ENCODE measurements around the gene DBT. TPM values are rescaled to one million over a fixed set of nuclear protein-coding genes. Genes with fewer than 3 reads are reported as not detected.
"Not testable (repeated sequence)": the region's sequence is repeated elsewhere in the genome, so short reads cannot be mapped to it uniquely, and the experiment has no call there.

DBT gene
- total and polyA plus RNA-seq, 7 experiments from 2014 or later, result 6.4 to 18.4 (median 9.6) TPM

GRCh38 chr1:100233566-100233965 is 16.1 kb downstream of the DBT start:
- DNase-seq; ATAC-seq; H3K4me3 ChIP-seq (ENCODE audit: low read length); H3K27me3 ChIP-seq (ENCODE audit: control insufficient read depth in 2 of 2, insufficient read depth in 2 of 2, low read length in 2 of 2); CTCF ChIA-PET; H3K27me3 Mint-ChIP-seq; H3K9me3 Mint-ChIP-seq; POLR2A ChIA-PET; H3K27ac ChIP-seq (ENCODE audit: low read depth, low read length); H3K4me1 ChIP-seq (ENCODE audit: control insufficient read depth in 2 of 2, insufficient read depth in 2 of 2, low read length in 2 of 2); H3K9me3 ChIP-seq (ENCODE audit: control insufficient read depth in 2 of 3, low read length in 3 of 3); H3K4me3 Mint-ChIP-seq: not testable (repeated sequence)
- peaks cover 0 to 54% (median 29%) of the 10 kb centered on the region in 5 donors for H3K36me3 Mint-ChIP-seq
- H3K27ac Mint-ChIP-seq, result peak overlapping the region in 1 of 9 donors; percentile 7
- peaks cover 3 to 14% (median 5%) of the 10 kb centered on the region in 7 donors for H3K4me1 Mint-ChIP-seq
- intact Hi-C loops (cut with micrococcal nuclease), result loop anchor here in 1 of 2 donors (5.0 kb wide), 2 partner anchors 34 to 224 kb away; partner anchors contain the start of gene RTCA
- peaks cover 0 to 57% (median 0%) of the 10 kb centered on the region in 3 experiments for H3K36me3 ChIP-seq (ENCODE audit: control insufficient read depth in 2 of 3, insufficient read depth in 3 of 3, low read length in 3 of 3)

GRCh38 chr1:100232156-100232555 is 17.5 kb downstream of the DBT start:
- H3K27me3 Mint-ChIP-seq, result no peaks in the 10 kb centered on the region
- peaks cover 0 to 12% (median 3%) of the 10 kb centered on the region in 7 donors for H3K4me1 Mint-ChIP-seq
- DNase-seq, result no peak
- H3K4me3 ChIP-seq (ENCODE audit: low read length), result no peak overlapping the region
- peaks cover 0 to 59% (median 0%) of the 10 kb centered on the region in 3 experiments for H3K36me3 ChIP-seq (ENCODE audit: control insufficient read depth in 2 of 3, insufficient read depth in 3 of 3, low read length in 3 of 3)
- H3K4me3 Mint-ChIP-seq, result no peak overlapping the region
- no peak overlapping the region for H3K27ac Mint-ChIP-seq
- no peak for ATAC-seq
- ChIA-PET POLR2A (no interaction called here), CTCF (no interaction called here)
- peaks cover 4 to 57% (median 29%) of the 10 kb centered on the region in 5 donors for H3K36me3 Mint-ChIP-seq
- no peaks in the 10 kb centered on the region for H3K4me1 ChIP-seq (ENCODE audit: control insufficient read depth in 2 of 2, insufficient read depth in 2 of 2, low read length in 2 of 2)
- intact Hi-C loops (cut with micrococcal nuclease), result loop anchor here in 1 of 2 donors (5.0 kb wide), 2 partner anchors 35 to 225 kb away; partner anchors contain the start of gene RTCA
- H3K9me3 ChIP-seq (ENCODE audit: control insufficient read depth in 2 of 3, low read length in 3 of 3), result no peaks in the 10 kb centered on the region
- H3K27me3 ChIP-seq (ENCODE audit: control insufficient read depth in 2 of 2, insufficient read depth in 2 of 2, low read length in 2 of 2), result no peaks in the 10 kb centered on the region
- H3K9me3 Mint-ChIP-seq, result no peaks in the 10 kb centered on the region
- H3K27ac ChIP-seq (ENCODE audit: low read depth, low read length), result no peak overlapping the region

GRCh38 chr1:100231721-100232120 is 17.9 kb downstream of the DBT start:
- intact Hi-C loops (cut with micrococcal nuclease), result loop anchor here in 1 of 2 donors (5.0 kb wide), 2 partner anchors 36 to 226 kb away; partner anchors contain the start of gene RTCA
- no peaks in the 10 kb centered on the region for H3K9me3 Mint-ChIP-seq
- peaks cover 0 to 11% (median 2%) of the 10 kb centered on the region in 7 donors for H3K4me1 Mint-ChIP-seq

GRCh38 chr1:100230765-100231164 is 18.9 kb downstream of the DBT start:
- POLR2A ChIA-PET, result no interaction called here
- ATAC-seq, result no peak
- Mint-ChIP-seq H3K27me3 (no peaks in the 10 kb centered on the region), H3K9me3 (no peaks in the 10 kb centered on the region), H3K4me3 (no peak overlapping the region), H3K27ac (no peak overlapping the region), H3K36me3 (peaks cover 4 to 52% (median 28%) of the 10 kb centered on the region in 5 donors), H3K4me1 (peaks cover 0 to 5% (median 0%) of the 10 kb centered on the region in 7 donors)
- Histone ChIP-seq H3K36me3 (ENCODE audit: control insufficient read depth in 2 of 3, insufficient read depth in 3 of 3, low read length in 3 of 3) (peaks cover 0 to 50% (median 0%) of the 10 kb centered on the region in 3 experiments), H3K27me3 (ENCODE audit: control insufficient read depth in 2 of 2, insufficient read depth in 2 of 2, low read length in 2 of 2) (no peaks in the 10 kb centered on the region), H3K4me3 (ENCODE audit: low read length) (no peak overlapping the region), H3K27ac (ENCODE audit: low read depth, low read length) (no peak overlapping the region), H3K9me3 (ENCODE audit: control insufficient read depth in 2 of 3, low read length in 3 of 3) (no peaks in the 10 kb centered on the region), H3K4me1 (ENCODE audit: control insufficient read depth in 2 of 2, insufficient read depth in 2 of 2, low read length in 2 of 2) (no peaks in the 10 kb centered on the region)
- CTCF ChIA-PET, result no interaction called here
- intact Hi-C loops (cut with micrococcal nuclease), result loop anchor here in 1 of 2 donors (5.0 kb wide), 2 partner anchors 37 to 227 kb away; partner anchors contain the start of gene RTCA
- no peak for DNase-seq

More at GRCh38 chr1:100231721-100232120, 17.9 kb downstream of the DBT start:
- no peak for DNase-seq
- no peak overlapping the region for H3K4me3 Mint-ChIP-seq
- POLR2A ChIA-PET, result no interaction called here
- Histone ChIP-seq H3K27me3 (ENCODE audit: control insufficient read depth in 2 of 2, insufficient read depth in 2 of 2, low read length in 2 of 2) (no peaks in the 10 kb centered on the region), H3K36me3 (ENCODE audit: control insufficient read depth in 2 of 3, insufficient read depth in 3 of 3, low read length in 3 of 3) (peaks cover 0 to 55% (median 0%) of the 10 kb centered on the region in 3 experiments), H3K9me3 (ENCODE audit: control insufficient read depth in 2 of 3, low read length in 3 of 3) (no peaks in the 10 kb centered on the region), H3K4me3 (ENCODE audit: low read length) (no peak overlapping the region), H3K27ac (ENCODE audit: low read depth, low read length) (no peak overlapping the region), H3K4me1 (ENCODE audit: control insufficient read depth in 2 of 2, insufficient read depth in 2 of 2, low read length in 2 of 2) (no peaks in the 10 kb centered on the region)
- H3K36me3 Mint-ChIP-seq, result peaks cover 4 to 55% (median 30%) of the 10 kb centered on the region in 5 donors
- no peak overlapping the region for H3K27ac Mint-ChIP-seq
- ATAC-seq, result no peak
- no peaks in the 10 kb centered on the region for H3K27me3 Mint-ChIP-seq
- CTCF ChIA-PET, result no interaction called here

GRCh38 chr1:100229681-100230443 is 19.8 kb downstream of the DBT start:
- intact Hi-C loops (cut with micrococcal nuclease), result loop anchor here in 1 of 2 donors (5.0 kb wide), 2 partner anchors 37 to 227 kb away; partner anchors contain the start of gene RTCA
- ATAC-seq, result no peak
- Mint-ChIP-seq H3K4me1 (peaks cover 0 to 5% (median 0%) of the 10 kb centered on the region in 7 donors), H3K27ac (no peak overlapping the region), H3K36me3 (peaks cover 4 to 57% (median 31%) of the 10 kb centered on the region in 5 donors), H3K4me3 (no peak overlapping the region), H3K27me3 (no peaks in the 10 kb centered on the region), H3K9me3 (no peaks in the 10 kb centered on the region)
- Histone ChIP-seq H3K4me1 (ENCODE audit: control insufficient read depth in 2 of 2, insufficient read depth in 2 of 2, low read length in 2 of 2) (no peaks in the 10 kb centered on the region), H3K27ac (ENCODE audit: low read depth, low read length) (no peak overlapping the region), H3K27me3 (ENCODE audit: control insufficient read depth in 2 of 2, insufficient read depth in 2 of 2, low read length in 2 of 2) (no peaks in the 10 kb centered on the region), H3K9me3 (ENCODE audit: control insufficient read depth in 2 of 3, low read length in 3 of 3) (no peaks in the 10 kb centered on the region), H3K36me3 (ENCODE audit: control insufficient read depth in 2 of 3, insufficient read depth in 3 of 3, low read length in 3 of 3) (peaks cover 0 to 49% (median 0%) of the 10 kb centered on the region in 3 experiments), H3K4me3 (ENCODE audit: low read length) (no peak overlapping the region)
- no peak for DNase-seq
- CTCF ChIA-PET, result no interaction called here
- POLR2A ChIA-PET, result no interaction called here

GRCh38 chr1:100222428-100222827 is 27.2 kb downstream of the DBT start:
- H3K4me1 Mint-ChIP-seq, result peaks cover 0 to 16% (median 5%) of the 10 kb centered on the region in 7 donors
- H3K4me3 ChIP-seq (ENCODE audit: low read length), result no peak overlapping the region
- H3K36me3 ChIP-seq (ENCODE audit: control insufficient read depth in 2 of 3, insufficient read depth in 3 of 3, low read length in 3 of 3), result peaks cover 0 to 9% (median 0%) of the 10 kb centered on the region in 3 experiments
- H3K27ac ChIP-seq (ENCODE audit: low read depth, low read length), result no peak overlapping the region
- H3K9me3 Mint-ChIP-seq, result no peaks in the 10 kb centered on the region
- peak overlapping the region in 1 of 9 donors; percentile 55 for H3K27ac Mint-ChIP-seq
- no peaks in the 10 kb centered on the region for H3K4me1 ChIP-seq (ENCODE audit: control insufficient read depth in 2 of 2, insufficient read depth in 2 of 2, low read length in 2 of 2)
- ATAC-seq (no peak), DNase-seq (no peak)
- CTCF ChIA-PET, result no interaction called here
- peaks cover 0 to 37% (median 19%) of the 10 kb centered on the region in 5 donors for H3K36me3 Mint-ChIP-seq
- no peaks in the 10 kb centered on the region for H3K27me3 ChIP-seq (ENCODE audit: control insufficient read depth in 2 of 2, insufficient read depth in 2 of 2, low read length in 2 of 2)
- POLR2A ChIA-PET, result interaction anchor here (1.3 kb wide), 1 partner anchor 219 kb away, joined by 3 read pairs; no protein-coding TSS in a partner anchor
- no peaks in the 10 kb centered on the region for H3K9me3 ChIP-seq (ENCODE audit: control insufficient read depth in 2 of 3, low read length in 3 of 3)
- H3K4me3 Mint-ChIP-seq, result no peak overlapping the region
- intact Hi-C loops (cut with micrococcal nuclease), result loop anchor here in 1 of 2 donors (5.0 kb wide), 1 partner anchor 415 kb away; no protein-coding TSS in a partner anchor
- H3K27me3 Mint-ChIP-seq, result no peaks in the 10 kb centered on the region
